ENCODE data around the gene DONSON.
A peak's percentile ranks its signal among the peaks of the same experiment; 100 is the strongest.

Gene DONSON

DNA sequence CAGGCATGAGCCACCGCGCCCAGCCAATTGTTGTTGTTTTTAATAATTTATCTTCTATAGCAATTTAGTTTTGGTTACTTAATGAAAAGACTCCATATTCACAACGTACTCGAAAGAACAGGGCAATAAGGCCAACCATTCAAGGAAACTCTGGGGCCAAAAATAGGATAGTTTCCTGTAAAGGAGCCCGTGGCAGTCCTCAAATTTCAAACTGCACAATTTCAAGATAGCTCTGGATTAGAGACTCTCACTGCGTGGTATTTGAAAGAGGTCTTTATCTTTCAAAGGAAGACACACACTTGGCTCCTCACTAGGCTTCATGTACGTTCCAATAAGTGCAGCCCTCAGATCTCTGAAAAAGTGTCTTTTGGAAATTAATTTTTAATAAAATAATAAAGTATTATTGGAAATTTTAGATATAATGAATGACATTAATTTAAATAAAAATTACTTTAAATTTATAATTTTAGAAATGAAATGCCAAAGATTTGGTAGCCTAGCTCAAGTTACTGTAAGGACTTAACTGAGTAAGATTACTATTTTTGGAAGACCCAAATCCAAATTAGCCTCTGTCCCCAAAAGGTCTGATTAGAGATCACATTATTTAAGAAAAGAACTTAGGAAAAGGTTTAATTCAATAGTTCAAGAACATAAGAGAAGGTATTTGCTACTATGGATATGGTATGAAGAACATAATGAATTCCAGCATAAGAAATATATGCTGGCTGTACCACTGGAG, 22.7 kb upstream of the DONSON start:
- no peak overlapping the region for H3K4me3 ChIP-seq (ENCODE audit: low read depth, low read length)
- DNase-seq (ENCODE audit: low read depth) = no peak
- in situ Hi-C loops (cut with HindIII; ENCODE audit: low sequenced_read_pairs) = no loop called here
- no peak for TF ChIP-seq CTCF (IDR thresholded peaks at IDR 0.05; ENCODE audit: low read depth, low read length, missing control alignments)

- in situ Hi-C loops (cut with HindIII; ENCODE audit: low sequenced_read_pairs) = no loop called here
- H3K4me3 ChIP-seq (ENCODE audit: low read depth, low read length) = no peak overlapping the region
- DNase-seq (ENCODE audit: low read depth) = no peak
- TF ChIP-seq CTCF (IDR thresholded peaks at IDR 0.05; ENCODE audit: low read depth, low read length, missing control alignments) = no peak
These were observed 20.1 kb upstream of the DONSON start for GRCh38 chr21:33608559-33608958.

- no peak for DNase-seq (ENCODE audit: low read depth)
These were observed 9.6 kb upstream of the DONSON start for GRCh38 chr21:33598051-33598450.

GRCh38 chr21:33587792-33588484, 546 bp downstream of the DONSON start:
- in situ Hi-C loops (cut with HindIII; ENCODE audit: low sequenced_read_pairs) = no loop called here
- TF ChIP-seq CTCF (IDR thresholded peaks at IDR 0.05; ENCODE audit: low read depth, low read length, missing control alignments) = no peak
- H3K4me3 ChIP-seq (ENCODE audit: low read depth, low read length) = peak overlapping the region; percentile 79
- DNase-seq (ENCODE audit: low read depth) = no peak

More at GRCh38 chr21:33598051-33598450, 9.6 kb upstream of the DONSON start:
- in situ Hi-C loops (cut with HindIII; ENCODE audit: low sequenced_read_pairs) = no loop called here
- no peak for TF ChIP-seq CTCF (IDR thresholded peaks at IDR 0.05; ENCODE audit: low read depth, low read length, missing control alignments)
- H3K4me3 ChIP-seq (ENCODE audit: low read depth, low read length) = no peak overlapping the region

DNA sequence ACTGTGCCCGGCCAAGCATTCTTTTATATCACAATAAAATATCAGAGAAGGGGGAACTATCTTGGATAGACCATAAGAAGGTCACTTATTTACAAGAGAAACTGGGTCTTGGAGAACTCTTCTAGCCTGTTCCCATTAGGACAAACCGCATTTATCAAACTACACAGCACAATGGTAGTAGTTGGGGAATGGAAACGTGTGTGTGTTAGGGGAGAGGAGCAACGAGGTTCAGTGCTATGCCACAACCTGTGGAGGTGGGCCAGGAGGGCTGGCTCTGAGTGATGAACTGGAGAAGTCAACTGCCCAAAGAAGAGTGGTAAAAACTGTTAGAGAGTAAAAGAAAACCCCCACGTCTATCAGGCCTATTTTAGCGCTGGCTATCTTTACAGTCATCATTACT, 1.6 kb downstream of the DONSON start:
- H3K4me3 ChIP-seq (ENCODE audit: low read depth, low read length) = peak overlapping the region; percentile 79
- no peak for DNase-seq (ENCODE audit: low read depth)
- TF ChIP-seq CTCF (IDR thresholded peaks at IDR 0.05; ENCODE audit: low read depth, low read length, missing control alignments) = no peak
- in situ Hi-C loops (cut with HindIII; ENCODE audit: low sequenced_read_pairs) = no loop called here

DNA sequence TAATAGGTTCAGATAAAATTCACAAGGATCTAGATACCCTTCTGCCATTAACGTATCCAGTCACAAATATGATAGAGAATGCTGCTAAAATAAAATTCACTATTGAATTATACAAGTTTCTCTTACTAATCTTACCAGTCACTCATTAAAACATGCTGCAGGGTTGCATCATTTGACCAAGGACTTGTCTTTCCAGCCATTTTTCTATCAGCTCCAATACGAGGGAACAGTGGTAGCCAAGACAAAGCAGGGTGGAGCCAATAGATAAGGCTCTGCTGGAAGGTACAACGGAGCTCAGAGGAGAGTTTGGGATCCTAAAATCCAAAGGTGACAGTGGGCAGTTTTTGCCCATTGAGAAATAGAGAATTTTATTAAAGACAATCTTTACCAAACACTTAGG, 4.0 kb downstream of the DONSON start:
- TF ChIP-seq CTCF (IDR thresholded peaks at IDR 0.05; ENCODE audit: low read depth, low read length, missing control alignments) = no peak
- no peak overlapping the region for H3K4me3 ChIP-seq (ENCODE audit: low read depth, low read length)
- no peak for DNase-seq (ENCODE audit: low read depth)
- in situ Hi-C loops (cut with HindIII; ENCODE audit: low sequenced_read_pairs) = no loop called here

Data from astrocyte of the cerebellum (primary cell).